Brain pericyte (primary cell): Measurements from ENCODE around the gene CPM.

Experiments used
- DNase-seq: peaks from one replicate; pipeline ENCODE4 v3.0.0-alpha.2; 2012; ENCODE audit warnings: low read depth, low spot score

CPM gene

DNA sequence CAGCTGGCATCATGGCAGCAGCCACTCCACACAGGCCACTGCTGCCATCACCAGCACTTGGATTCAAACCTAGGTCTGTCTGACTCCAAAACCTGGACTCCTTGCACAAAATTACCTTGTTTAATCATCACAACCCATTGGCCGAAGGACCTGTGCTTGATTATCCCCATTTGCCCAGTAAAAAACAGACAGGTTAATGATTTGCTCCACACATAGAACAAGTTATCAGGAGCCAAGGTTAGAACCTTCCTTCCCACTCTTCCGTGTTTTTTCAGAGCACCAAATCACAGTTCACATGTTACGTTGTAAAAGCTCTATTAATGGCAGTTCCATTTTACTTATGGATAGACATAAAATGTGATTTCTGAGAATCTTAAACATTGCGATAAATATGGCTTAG, 23.5 kb upstream of the CPM start:
- no peak for DNase-seq

DNA sequence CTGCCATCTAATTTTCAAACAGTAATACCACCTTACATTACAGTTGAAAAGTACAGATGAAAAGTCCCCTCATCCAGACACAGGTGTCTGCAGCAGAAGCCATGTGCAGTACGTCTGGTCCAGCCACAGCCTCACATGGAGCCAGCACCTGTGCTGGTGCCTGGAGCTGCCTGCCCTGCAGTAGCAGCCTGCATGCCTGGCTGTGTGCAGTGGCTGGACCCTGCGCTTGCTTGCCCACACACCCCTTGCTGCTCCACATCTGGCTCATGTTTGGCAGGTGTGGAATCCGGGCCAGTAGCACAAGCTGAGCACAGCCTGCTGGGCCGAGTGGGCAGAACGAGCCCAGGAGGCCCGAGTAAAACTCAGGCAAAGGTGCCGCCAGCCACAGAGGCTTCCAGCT, 21.8 kb upstream of the CPM start:
- DNase-seq, result no peak

DNA sequence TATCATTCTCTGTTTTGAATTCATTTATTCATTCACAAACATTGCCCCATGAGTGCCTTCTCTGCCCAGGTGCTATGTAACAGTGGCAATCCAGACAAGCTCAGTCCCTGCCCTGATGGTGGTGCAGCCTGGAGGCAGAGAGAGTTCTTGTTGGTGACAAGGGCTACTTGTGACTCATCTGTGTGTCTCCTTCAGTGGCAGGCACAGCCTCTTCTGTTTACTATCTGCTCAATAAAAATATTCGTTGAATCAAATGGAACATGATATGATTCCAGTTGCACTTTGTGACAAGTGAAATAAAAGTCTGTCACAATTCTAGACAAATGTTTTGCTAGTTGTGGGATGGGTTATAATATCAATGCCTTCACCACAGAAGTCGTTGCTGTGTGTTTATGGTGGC, 20.6 kb upstream of the CPM start:
- DNase-seq, result no peak

DNA sequence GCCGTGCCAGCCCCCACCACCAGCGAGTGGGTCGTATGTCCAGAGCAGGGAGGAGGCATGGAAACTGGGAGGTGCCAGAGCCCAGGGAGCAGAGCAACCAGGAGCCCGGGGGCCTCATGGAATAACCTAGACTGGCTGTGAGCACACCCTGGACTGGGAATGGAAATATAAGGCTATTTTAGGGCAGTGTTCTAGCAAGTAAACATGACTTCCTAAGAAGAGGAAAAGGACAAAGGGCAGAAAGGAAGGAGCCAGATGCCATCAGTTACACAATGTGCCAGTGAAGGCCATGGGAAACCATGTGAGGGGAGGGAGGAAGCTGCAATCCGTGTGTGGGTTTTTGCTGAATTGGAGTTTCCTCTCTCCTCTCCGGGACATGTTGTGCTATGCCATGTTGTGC, 18.7 kb upstream of the CPM start:
- no peak for DNase-seq

DNA sequence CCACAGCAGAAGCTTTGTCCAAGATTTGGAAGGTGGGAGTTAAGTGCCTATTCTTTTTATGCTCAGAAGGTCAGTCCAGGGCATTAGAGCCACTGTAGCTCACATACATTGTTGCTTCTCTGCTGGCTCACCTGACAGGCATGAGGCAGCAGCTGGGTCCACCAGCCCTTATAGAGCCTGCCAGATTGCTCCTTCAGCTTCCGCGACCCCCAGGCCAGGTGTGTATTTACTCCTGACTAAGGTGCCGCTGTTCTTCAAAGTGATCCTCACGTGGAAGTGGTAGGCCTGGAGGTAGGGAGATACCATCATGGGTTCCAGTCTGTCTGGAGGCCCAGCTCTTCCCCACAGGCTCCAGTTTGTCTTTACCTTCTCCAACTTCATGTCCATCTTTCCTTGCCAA, 17.5 kb upstream of the CPM start:
- DNase-seq, result no peak

DNA sequence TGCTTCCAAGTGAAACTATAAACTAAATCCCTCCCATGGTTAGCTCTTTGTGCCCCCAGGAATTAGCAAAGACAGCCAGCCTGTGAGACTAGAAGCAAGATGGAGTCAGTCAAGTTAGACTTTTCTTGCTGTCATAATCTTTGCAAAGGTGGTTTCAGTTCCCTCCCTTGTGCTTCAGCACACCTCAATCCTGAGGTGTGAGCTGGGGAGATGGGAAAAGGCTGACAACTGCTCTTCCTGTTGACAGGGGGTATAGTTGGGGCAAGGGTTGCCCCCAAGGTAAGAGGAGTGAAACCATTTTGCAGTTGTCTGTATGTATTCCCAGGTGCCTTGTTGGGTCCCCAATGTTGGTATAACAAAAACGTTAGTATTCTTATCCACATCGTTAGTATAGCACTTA, 12.3 kb upstream of the CPM start:
- no peak for DNase-seq

DNA sequence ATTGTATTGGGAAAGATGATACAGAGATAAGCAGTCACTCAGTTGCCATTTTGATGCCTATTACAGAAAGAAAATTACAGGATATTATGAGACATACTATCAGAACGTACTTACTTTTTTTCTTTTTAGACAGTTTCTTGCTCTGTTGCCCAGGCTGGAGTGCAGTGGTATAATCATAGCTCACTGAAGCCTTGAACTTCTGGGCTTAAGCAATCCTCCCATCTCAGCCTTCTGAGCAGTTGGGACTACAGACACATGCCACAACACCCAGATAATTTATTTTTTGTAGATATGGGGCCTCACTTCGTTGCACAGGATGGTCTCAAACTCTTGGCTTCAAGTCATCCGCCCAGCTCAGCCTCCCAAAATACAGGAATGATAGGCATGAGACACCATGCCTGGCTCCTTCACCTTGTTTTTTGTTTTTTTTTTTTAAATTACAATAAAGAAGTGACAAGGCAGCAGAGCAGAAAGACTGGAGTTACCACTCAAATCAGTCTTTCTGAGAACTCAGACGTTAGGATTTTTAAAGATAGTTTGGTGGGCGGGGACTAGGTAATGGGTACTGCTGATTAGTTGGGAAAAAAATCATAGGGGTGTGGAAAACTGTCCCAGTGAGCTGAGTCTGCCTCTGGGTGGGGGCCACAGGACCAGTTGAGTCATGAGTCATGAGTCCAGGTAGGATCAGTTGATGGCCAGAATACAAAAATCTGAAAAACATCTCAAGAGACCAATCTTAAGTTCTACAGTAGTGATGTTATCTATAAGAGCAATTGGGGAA, 11.5 kb upstream of the CPM start:
- DNase-seq, result no peak

DNA sequence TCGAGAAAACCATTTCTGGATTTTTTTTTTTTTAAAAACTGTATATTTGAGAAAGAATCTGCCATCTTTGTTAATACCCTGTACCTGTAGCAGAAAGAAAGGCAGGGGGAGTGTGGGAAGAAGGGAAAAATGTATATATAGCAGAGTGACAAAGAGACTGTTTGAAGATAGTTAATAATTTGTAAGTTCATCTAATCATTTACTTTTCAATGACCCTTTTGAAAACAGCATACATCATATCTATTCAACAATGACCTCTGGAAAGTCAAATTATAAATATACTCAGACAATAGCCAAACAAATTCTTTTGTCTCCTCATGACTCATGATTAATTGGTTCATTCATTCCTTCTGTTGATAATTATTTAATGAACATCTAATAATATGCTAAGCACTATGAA, 10.9 kb upstream of the CPM start:
- DNase-seq, result no peak

DNA sequence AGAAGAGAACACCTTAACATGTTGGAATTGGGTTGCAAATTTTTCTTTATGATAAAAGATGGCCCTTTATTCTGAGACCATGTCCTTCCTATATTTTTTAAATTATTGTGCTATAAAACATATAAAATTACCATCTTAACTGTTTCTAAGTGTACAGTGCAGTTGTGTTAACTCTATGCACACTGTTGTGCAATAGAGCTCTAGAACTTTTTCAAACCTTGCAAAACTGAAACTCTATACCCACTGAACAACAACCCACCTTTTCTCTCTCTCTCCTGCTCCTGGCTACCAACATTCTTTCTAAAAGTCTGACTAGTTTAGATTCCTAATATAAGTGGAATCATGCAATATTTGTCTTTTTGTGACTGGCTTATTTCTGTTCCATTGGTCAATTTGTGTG, 7.8 kb upstream of the CPM start:
- DNase-seq, result no peak

DNA sequence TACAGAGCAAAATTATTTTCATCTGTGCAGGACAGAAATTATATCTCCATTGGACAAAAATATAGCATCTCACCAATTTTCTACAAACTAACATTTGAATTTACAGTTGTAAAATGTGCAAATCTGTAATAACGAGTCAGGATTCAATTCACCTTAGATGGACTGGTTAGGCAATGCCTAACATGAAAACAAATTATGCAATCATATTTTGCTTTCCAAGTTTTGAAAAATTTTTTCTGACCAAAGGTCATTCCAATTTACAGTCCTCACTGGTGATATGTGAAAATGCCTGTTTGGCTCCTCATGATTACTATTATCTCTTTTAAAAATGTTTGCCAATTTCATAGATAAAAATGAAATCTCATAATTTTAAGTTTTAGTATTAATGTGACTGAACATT, 6.5 kb upstream of the CPM start:
- DNase-seq, result no peak

DNA sequence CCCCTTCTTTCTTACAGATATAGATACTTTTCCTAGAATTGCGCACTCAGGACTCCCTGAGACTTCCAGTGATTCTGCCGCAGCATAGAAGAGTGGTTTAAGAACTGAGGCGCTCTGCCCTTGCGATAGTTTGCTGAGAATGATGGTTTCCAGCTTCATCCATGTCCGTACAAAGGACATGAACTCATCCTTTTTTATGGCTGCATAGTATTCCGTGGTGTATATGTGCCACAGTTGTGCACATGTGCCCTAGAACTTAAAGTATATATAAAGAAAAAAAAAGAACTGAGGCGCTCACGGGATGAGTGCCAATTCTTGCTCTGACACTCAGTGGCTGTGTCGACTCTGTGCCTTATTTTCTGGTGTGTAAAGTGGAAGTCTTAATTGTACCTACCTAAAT, 1.4 kb upstream of the CPM start:
- no peak for DNase-seq

DNA sequence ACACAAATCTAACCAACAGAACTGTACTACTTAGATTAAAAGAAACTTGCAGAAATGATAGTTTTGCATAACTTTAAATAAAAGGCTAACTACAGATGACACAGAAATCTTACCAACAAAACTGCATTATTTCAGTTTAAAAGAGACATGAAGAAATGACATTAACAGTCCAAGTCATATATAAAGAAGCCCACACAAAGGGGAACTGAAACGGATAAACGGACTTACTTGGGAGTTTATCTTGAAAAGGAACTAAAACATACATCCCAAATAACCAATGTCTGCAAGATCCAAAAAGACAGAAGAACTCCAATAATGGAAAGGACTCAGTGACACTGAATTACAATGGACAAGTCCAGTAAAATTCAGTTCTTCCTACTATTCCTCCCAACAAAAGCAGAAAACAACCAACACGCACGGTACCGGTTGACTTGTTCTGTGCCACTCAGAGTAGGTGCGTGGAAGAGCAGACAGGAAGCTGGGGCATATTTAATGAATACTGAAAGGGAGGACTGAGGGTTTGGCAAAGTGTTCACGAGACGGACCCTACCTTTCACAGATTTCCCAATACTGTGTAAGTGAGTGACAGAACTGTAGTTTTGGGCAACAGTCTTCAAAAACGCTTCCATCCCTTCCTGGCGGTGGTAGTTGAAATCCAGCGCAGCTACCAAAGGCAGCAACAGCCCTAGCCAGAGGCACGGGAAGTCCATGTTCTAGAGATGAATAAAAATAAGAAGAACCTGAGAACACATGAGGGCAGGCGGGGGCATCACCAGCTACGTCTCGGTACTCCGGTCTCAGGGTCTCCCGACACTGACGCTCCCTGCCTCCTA, 627 bp downstream of the CPM start:
- DNase-seq, result no peak

DNA sequence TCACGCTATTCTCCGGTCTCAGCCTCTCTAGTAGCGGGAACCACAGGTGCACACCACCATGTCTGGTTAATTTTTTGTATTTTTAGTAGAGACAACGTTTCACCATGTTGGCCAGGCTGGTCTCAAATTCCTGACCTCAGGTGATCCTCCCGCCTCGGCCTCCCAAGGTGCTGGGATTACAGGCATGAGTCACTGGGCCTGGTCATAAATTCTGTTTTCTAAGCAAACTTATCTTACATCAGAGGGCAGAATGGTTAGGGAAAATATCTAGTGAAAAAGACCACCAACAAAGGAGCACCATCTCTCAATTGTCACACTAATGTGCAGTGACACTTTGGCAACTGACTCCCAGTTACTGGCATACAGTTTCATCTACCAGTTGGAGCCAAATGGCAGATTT, 2.8 kb downstream of the CPM start:
- no peak for DNase-seq

DNA sequence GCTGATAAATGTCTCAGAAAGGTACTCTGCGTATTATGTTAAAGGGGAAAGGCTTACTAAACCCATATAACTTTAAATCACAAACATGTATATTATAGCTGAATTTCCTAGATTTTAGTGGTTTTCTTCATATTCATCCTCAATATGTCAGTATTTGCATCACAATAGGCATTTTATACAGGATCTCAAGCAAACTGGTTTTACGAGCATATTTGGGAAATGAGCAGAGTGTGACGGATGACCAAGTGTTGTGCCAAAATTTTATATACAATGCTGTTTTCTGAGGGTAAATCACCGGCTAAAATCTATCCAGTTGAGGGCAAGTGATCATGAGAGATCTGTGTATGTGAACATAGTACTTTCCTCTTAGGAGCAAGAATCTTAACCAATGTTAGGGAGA, 8.4 kb downstream of the CPM start:
- DNase-seq, result no peak

DNA sequence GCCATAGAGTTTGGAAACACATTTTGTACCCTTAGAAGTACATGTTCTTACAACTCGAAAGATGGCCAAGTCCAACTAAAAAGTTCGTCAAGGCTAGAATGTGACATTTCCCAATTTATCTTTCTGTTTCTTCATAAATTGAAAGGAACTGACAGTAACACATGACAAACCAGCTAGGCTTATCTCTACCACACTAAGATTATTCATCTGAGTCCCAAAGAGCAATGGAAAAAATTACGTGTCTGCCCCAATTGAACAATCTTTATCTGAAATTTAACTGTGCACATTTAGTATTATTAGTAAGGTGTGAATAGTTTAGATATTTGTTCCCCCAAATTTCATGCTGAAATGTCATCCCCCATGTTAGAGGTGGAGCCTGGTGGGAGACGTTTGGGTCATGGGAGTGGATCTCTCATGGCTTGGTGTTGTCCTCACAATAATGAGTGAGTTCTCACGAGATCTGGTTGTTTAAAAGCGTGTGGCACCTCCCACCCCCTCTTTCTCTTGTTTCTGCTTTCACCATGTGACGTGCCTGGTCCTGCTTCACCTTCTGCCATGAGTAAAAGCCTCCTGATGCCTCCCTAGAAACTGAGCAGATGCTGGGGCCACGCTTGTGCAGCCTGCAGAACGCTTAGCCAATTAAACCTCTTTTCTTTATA, 13.3 kb downstream of the CPM start:
- DNase-seq, result no peak

DNA sequence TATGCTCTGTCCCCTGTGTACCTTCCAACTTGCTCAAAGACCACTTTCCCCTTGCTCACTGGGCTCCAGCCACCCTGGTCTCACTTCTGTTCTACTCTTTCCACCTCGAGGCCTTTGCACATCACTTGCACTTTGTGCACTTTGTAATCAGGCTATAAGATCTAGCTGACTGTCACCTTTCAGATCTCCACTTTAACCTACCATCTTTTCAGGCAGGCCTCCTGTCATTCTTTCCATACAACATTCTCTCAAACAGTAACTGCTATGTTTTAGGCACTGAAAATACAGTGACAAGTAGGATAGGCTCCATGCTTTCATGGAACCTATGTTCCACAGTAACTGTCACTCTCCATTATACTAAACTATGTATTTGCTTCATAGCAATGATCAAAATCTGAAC, 14.0 kb downstream of the CPM start:
- DNase-seq, result no peak

DNA sequence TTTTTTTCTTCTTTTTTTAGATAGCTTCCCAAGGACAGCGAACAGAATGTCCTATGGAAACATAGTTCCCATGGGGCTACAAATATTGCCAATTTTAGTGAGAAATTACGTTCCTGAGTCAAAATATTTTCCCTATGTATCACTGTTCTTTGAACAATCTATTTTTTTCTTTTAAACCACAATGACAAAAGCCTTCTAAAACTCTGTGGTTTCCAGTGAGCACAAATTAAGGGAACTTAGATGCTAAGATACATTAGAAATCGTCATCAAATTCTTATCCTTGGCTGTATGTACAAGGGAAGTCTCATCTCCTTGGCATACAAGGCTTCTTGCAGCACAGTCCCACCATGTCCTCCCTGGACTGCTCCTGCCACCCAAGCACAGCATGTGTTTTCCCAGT, 17.9 kb downstream of the CPM start:
- no peak for DNase-seq

DNA sequence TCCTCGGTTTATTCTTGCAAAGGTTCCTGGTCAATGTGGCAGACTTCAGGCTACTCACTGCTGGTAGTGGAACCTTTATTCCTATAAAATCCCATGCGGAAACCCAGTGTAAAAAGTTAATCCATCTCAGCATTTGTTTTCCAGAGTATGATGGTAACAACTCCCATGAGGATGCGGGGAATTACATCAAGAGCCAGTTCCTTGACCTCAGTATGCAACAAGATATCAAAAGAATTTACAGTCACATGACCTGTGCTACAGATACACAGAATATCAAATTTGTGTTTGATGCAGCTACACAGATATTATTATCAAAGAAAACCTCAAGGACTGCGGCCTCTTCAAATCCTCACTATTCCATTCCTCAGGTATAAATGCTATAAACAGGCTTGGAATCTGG, 19.3 kb downstream of the CPM start:
- DNase-seq, result no peak

DNA sequence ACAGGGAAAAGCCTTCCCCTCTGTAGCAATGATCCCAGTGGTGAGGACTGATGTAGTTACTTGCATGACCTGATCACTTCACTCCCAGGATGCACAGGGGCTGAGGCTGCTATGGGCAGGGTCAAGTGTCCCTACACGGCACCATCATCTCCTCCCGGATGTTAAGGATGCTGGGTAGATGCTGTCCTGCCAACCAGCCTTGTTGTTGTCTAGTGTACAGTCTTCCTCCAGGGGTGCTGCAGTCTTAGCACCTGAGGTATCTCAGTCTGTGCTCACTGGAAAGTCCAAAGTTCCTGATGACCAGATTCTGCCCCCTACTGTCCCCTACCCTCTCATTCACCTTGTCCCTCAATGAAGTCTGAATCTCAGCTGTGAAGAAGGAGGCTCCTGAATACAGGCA, 20.1 kb downstream of the CPM start:
- no peak for DNase-seq

DNA sequence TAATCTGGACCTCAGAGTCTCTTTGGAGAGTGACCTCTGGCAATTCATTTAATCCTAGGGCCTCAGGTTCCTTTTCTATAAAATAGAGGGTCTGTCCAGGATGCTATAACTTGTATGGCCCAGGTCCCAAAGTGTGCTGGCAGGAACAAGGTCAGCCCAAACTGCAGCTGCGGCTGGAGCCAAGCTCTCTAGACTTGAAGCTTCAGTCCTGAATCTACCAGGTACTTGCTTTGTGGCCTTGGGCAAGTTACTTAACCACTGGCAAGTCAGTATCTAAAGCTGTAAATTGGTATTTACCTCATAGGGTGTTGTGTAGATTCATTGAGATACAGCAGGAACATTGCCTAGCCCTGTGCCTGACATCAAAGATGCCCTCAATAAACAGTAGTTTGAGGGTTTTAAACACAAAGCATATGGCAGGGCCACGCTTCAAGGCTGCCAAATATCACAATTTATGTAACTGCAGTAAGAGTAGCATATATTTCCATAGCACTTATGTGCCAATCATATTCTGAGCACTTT, 21.7 kb downstream of the CPM start:
- DNase-seq, result no peak

DNA sequence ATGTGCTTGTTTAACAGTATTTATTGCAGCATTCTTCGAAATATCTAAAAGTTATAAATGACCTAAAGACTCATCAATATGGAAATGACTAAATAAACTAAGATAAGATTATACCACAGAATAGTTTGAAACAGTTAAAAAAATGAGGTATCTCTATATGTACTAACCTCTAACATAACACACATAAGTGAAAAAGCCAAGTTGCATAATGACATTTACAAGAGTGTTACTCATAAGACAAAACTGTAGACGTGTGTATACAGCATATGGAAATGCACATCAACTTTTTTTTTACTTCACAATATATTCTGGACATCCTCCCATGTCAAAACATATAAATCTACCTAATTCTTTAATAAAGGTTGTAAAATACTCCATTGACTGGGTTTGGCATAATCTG, 22.8 kb downstream of the CPM start:
- no peak for DNase-seq

DNA sequence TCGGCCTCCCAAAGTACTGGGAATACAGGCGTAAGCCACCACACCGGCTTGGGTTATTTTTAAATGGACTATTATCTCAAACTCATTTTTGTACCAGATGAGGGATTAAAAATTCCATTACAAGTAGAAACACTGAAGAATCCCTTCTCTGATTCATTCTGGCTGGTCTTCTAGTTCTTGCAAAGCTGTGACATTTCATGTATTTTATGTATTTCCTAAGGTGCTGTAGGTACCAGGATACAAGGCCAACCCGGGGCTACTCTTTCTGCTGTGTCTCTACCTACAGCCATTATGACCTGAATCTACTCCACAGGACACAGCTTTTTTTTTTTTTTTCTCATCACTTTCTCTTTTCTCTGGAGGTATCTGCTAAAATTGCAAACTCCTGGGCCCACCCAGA, 24.9 kb downstream of the CPM start:
- DNase-seq, result no peak

DNA sequence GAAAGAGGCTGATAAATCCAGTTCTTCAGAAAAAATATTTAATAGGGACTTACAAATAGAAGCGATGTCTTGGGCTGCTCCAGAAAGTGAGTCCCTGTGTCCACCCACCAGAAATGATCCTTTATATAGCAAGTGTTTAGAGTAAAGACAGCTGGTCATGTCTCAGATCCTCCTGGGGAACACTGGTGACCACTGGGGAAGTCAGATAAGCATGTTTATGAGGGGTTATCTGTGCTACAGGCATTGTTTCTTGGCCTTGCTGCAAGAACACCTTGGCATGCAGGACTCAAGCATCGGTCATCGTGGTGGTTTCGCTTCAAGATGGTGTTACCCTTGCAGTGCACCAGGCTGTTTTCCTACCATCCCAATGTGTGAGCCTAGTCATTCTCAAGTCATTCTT, 27.2 kb downstream of the CPM start:
- no peak for DNase-seq
